Body of pancreas (tissue), 4 donors: ENCODE measurements around the gene SELENOO. TPM values are rescaled to one million over a fixed set of nuclear protein-coding genes. Genes with fewer than 3 reads are reported as not detected.

Source experiments
- ATAC-seq: fragments of 150-250 bp; one replicate; pipeline ENCODE4 v1.9.1; 2016
- DNase-seq, 4 donors: peaks; one replicate each; pipeline ENCODE4 v3.0.0-alpha.2; 2019
- H3K27ac ChIP-seq, 4 donors: fragments of 200-600 bp; sonication (generic); 1 replicate in 3 of 4; 2 replicates in 1 of 4; pipeline versions ENCODE4 v1.5.1 to v1.6.1; 2016 to 2019; ENCODE audit warnings: mild to moderate bottlenecking in 1 of 4, mixed read lengths in 1 of 4, moderate library complexity in 1 of 4
- H3K27me3 ChIP-seq, 2 donors: fragments of 200-600 bp; sonication (generic); one replicate each; pipeline ENCODE4 v1.6.0; 2016; ENCODE audit warnings: mild to moderate bottlenecking in 1 of 2
- H3K36me3 ChIP-seq, 2 donors: fragments of 200-600 bp; sonication (generic); replicated peaks in 1 of 2; 2 replicates each; pipeline ENCODE4 v1.5.1; 2016; ENCODE audit warnings: low read depth in 2 of 2; ENCODE audit not compliant: insufficient read depth in 1 of 2
- H3K4me1 ChIP-seq: fragments of 200-600 bp; sonication (generic); one replicate; pipeline ENCODE4 v1.6.0; 2016
- H3K4me3 ChIP-seq, 2 donors: fragments of 200-600 bp; sonication (generic); 1 replicate in 1 of 2; 2 replicates in 1 of 2; pipeline ENCODE4 v1.5.1; 2016 to 2019
- H3K9me3 ChIP-seq, 3 donors: fragments of 200-600 bp; sonication (generic); 1 replicate in 2 of 3; 2 replicates in 1 of 3; pipeline ENCODE4 v1.5.1; 2016
- CTCF ChIP-seq, 7 experiments: fragments of 450-650 bp in 4 of 7; fragments of 200-600 bp in 3 of 7; sonication (generic) in 3 of 7; IDR thresholded peaks; one replicate each; pipeline ENCODE4 v1.5.1; 2016 to 2019; ENCODE audit warnings: antibody characterized with exemption in 7 of 7
- POLR2A ChIP-seq, 3 donors: fragments of 450-650 bp; IDR thresholded peaks; one replicate each; pipeline ENCODE4 v1.6.1; 2016; ENCODE audit warnings: antibody characterized with exemption in 3 of 3, mild to moderate bottlenecking in 2 of 3
- WGBS, 2 donors: methylation state at CpG; one replicate each; pipeline ENCODE4 v1.1.5; 2017; 5-methylcytosine and 5-hydroxymethylcytosine counted together
- intact Hi-C: fragments of 100-400 bp; cut with DNase I; formaldehyde crosslinking; loops from one replicate; pipeline ENCODE4 v1.15.1; 2023
- total RNA-seq, 2 donors: library from RNA; depleted of rRNA; stranded (reverse); fragments of >200 nt; gene quantifications; one replicate each; pipeline ENCODE4 v1.1.0, GENCODE V29; 2016

The SELENOO gene
- total RNA-seq, 2 donors from 2014 or later = 23.6 to 57.4 TPM

- DNase-seq (no peak), ATAC-seq (no peak)
- no peak for TF ChIP-seq POLR2A (IDR thresholded peaks at IDR 0.05)
- TF ChIP-seq CTCF (IDR thresholded peaks at IDR 0.05) = no peak
- H3K27me3 ChIP-seq = peaks cover 0 to 4% of the 10 kb centered on the region in 2 donors
- 90% methylated on average over 14 of the region's 15 CpGs; no CpG with 5 or more reads in 1 of the 2 donors for WGBS, 2 donors
- no peak overlapping the region for H3K27ac ChIP-seq
- no peak overlapping the region for H3K4me3 ChIP-seq
- intact Hi-C loops = no loop called here
- H3K36me3 ChIP-seq = no peaks in the 10 kb centered on the region
- H3K4me1 ChIP-seq = peaks cover 33% of the 10 kb centered on the region
- no peaks in the 10 kb centered on the region for H3K9me3 ChIP-seq
These were observed 63.4 kb downstream of the SELENOO start for GRCh38 chr22:50264104-50264745.

GRCh38 chr22:50264946-50265669, 64.3 kb downstream of the SELENOO start:
- no peak for TF ChIP-seq POLR2A (IDR thresholded peaks at IDR 0.05)
- no peak for TF ChIP-seq CTCF (IDR thresholded peaks at IDR 0.05)
- no peak overlapping the region for H3K4me3 ChIP-seq
- intact Hi-C loops = loop anchor here (5.0 kb wide), 1 partner anchor 67 kb away; no protein-coding TSS in a partner anchor
- no peak overlapping the region for H3K27ac ChIP-seq
- ATAC-seq = no peak
- H3K36me3 ChIP-seq = no peaks in the 10 kb centered on the region
- H3K4me1 ChIP-seq = peaks cover 41% of the 10 kb centered on the region
- no peaks in the 10 kb centered on the region for H3K9me3 ChIP-seq
- 80 to 87% methylated on average over 10 to 15 of the region's 15 CpGs for WGBS, 2 donors
- no peak for DNase-seq
- peaks cover 0 to 4% of the 10 kb centered on the region in 2 donors for H3K27me3 ChIP-seq

- DNase-seq = no peak
- TF ChIP-seq POLR2A (IDR thresholded peaks at IDR 0.05) = no peak
- TF ChIP-seq CTCF (IDR thresholded peaks at IDR 0.05) = no peak
- Histone ChIP-seq H3K36me3 (no peaks in the 10 kb centered on the region), H3K4me1 (peaks cover 49% of the 10 kb centered on the region), H3K9me3 (no peaks in the 10 kb centered on the region), H3K4me3 (no peak overlapping the region), H3K27me3 (peaks cover 0 to 3% of the 10 kb centered on the region in 2 donors), H3K27ac (no peak overlapping the region)
- intact Hi-C loops = loop anchor here (5.0 kb wide), 1 partner anchor 65 kb away; no protein-coding TSS in a partner anchor
- 60% methylated on average over 34 of the region's 37 CpGs; no CpG with 5 or more reads in 1 of the 2 donors for WGBS, 2 donors
- no peak for ATAC-seq
These were observed 66.2 kb downstream of the SELENOO start for GRCh38 chr22:50266994-50267393.

Other genes with a start within 250 kb of the SELENOO start
- gene PIM3, start 240.2 kb upstream of the SELENOO start, total RNA-seq = 10 to 100 TPM; 57.3 to 98.9 TPM
- gene IL17REL, start 188.2 kb upstream of the SELENOO start, total RNA-seq = not detected
- gene TTLL8, start 142.7 kb upstream of the SELENOO start, total RNA-seq = not detected
- not detected for gene MLC1, start 115.6 kb upstream of the SELENOO start, total RNA-seq
- under 1 TPM in 1 of 2 donors, not detected in 1; 0.52 TPM for gene MOV10L1, start 111.0 kb upstream of the SELENOO start, total RNA-seq
- 1 to 10 TPM in 1 of 2 donors, under 1 TPM in 1; 0.33 to 3.1 TPM for gene PANX2, start 30.3 kb upstream of the SELENOO start, total RNA-seq
- gene TRABD, start 15.1 kb upstream of the SELENOO start, total RNA-seq = 100 to 1,000 TPM in 1 of 2 donors, 10 to 100 TPM in 1; 82.8 to 110 TPM
- 100 to 1,000 TPM in 1 of 2 donors, 10 to 100 TPM in 1; 61.2 to 121 TPM for gene TUBGCP6, start 44.0 kb downstream of the SELENOO start, total RNA-seq
- 100 to 1,000 TPM in 1 of 2 donors, 10 to 100 TPM in 1; 31.9 to 128 TPM for gene HDAC10, start 50.3 kb downstream of the SELENOO start, total RNA-seq
- gene MAPK12, start 60.7 kb downstream of the SELENOO start, total RNA-seq = 1 to 10 TPM; 3.9 to 4.6 TPM
- 1 to 10 TPM; 3.0 to 3.6 TPM for gene MAPK11, start 69.4 kb downstream of the SELENOO start, total RNA-seq
- 100 to 1,000 TPM; 113 to 140 TPM for gene PLXNB2, start 106.6 kb downstream of the SELENOO start, total RNA-seq
- gene DENND6B, start 126.0 kb downstream of the SELENOO start, total RNA-seq = 1 to 10 TPM; 3.4 to 7.3 TPM
- 10 to 100 TPM; 48.8 to 53.4 TPM for gene PPP6R2, start 142.3 kb downstream of the SELENOO start, total RNA-seq